NCI-H1417 (cell line): ENCODE measurements around the gene SORL1.
"Not testable (repeated sequence)": the region's sequence is repeated elsewhere in the genome, so short reads cannot be mapped to it uniquely, and the experiment has no call there.

Experiments
- DNase-seq, 3 experiments: peaks; one replicate each; lab custom pipeline; 2025; lab: John Stamatoyannopoulos, UW

The SORL1 gene

GRCh38 chr11:121451986-121452608 lies at the start of gene SORL1:
Gene SORL1, plus strand, starts transcription at chr11:121452314. Its CDS starts 18 bp downstream, at chr11:121452332.
- DNase-seq = peak; percentile 79 to 88 (median 87)

- DNase-seq = no peak
Observed at GRCh38 chr11:121405646-121406045, 46.5 kb upstream of the SORL1 start.

GRCh38 chr11:121406291-121406690 lies 45.8 kb upstream of the SORL1 start:
- no peak for DNase-seq

GRCh38 chr11:121408830-121409229 lies 43.3 kb upstream of the SORL1 start:
- DNase-seq = no peak

GRCh38 chr11:121410041-121410440 lies 42.1 kb upstream of the SORL1 start:
- DNase-seq = not testable (repeated sequence)

- DNase-seq = not testable (repeated sequence)
Observed at GRCh38 chr11:121411330-121411729, 40.8 kb upstream of the SORL1 start.

GRCh38 chr11:121412000-121412587 lies 40.0 kb upstream of the SORL1 start:
- DNase-seq = no peak

- no peak for DNase-seq
Observed at GRCh38 chr11:121412711-121413415, 39.3 kb upstream of the SORL1 start.

GRCh38 chr11:121414141-121414913 lies 37.8 kb upstream of the SORL1 start:
- DNase-seq = no peak

GRCh38 chr11:121415856-121416255 lies 36.3 kb upstream of the SORL1 start:
- peak in 1 of 3 experiments; percentile 9 for DNase-seq

GRCh38 chr11:121417055-121417551 lies 35.0 kb upstream of the SORL1 start:
- no peak for DNase-seq

GRCh38 chr11:121417607-121418006 lies 34.5 kb upstream of the SORL1 start:
- no peak for DNase-seq

GRCh38 chr11:121418625-121419114 lies 33.4 kb upstream of the SORL1 start:
- DNase-seq = no peak

- DNase-seq = no peak
Observed at GRCh38 chr11:121419836-121420235, 32.3 kb upstream of the SORL1 start.

- DNase-seq = no peak
Observed at GRCh38 chr11:121420398-121420797, 31.7 kb upstream of the SORL1 start.

- DNase-seq = no peak
Observed at GRCh38 chr11:121421149-121421901, 30.8 kb upstream of the SORL1 start.

GRCh38 chr11:121422675-121423074 lies 29.4 kb upstream of the SORL1 start:
- DNase-seq = no peak

GRCh38 chr11:121425828-121426227 lies 26.3 kb upstream of the SORL1 start:
- no peak for DNase-seq

GRCh38 chr11:121426476-121427399 lies 25.4 kb upstream of the SORL1 start:
- DNase-seq = peak in 2 of 3 experiments; percentile 58 to 62

- DNase-seq = no peak
Observed at GRCh38 chr11:121427400-121427744, 24.7 kb upstream of the SORL1 start.
